HTR-8/SVneo (cell line): Measurements from ENCODE around the gene CDC5L.
"Not testable (repeated sequence)": the region's sequence is repeated elsewhere in the genome, so short reads cannot be mapped to it uniquely, and the experiment has no call there.

Source experiments
- DNase-seq: peaks from one replicate; pipeline ENCODE4 v3.0.0; 2011; ENCODE audit warnings: low spot score, mixed read lengths; ENCODE audit not compliant: insufficient read length
- FAIRE-seq: peaks from 2 replicates; lab custom pipeline; 2011; peaks lifted over from hg19 to GRCh38; lab: Jason Lieb, UNC

Gene CDC5L

GRCh38 chr6:44446626-44447300 lies 59.3 kb downstream of the CDC5L start:
- no peak for DNase-seq

GRCh38 chr6:44449181-44449580 lies 61.7 kb downstream of the CDC5L start:
- not testable (repeated sequence) for FAIRE-seq, DNase-seq

More at GRCh38 chr6:44446626-44447300, 59.3 kb downstream of the CDC5L start:
- FAIRE-seq: no peak

GRCh38 chr6:44451803-44452695 lies 64.5 kb downstream of the CDC5L start:
- DNase-seq (no peak), FAIRE-seq (no peak)

- peak; percentile 81 for FAIRE-seq
- no peak for DNase-seq
These were observed 65.2 kb downstream of the CDC5L start for GRCh38 chr6:44452725-44453124.

GRCh38 chr6:44453146-44453545 lies 65.6 kb downstream of the CDC5L start:
- FAIRE-seq (no peak), DNase-seq (no peak)

GRCh38 chr6:44454198-44454597 lies 66.7 kb downstream of the CDC5L start:
- DNase-seq: no peak
- FAIRE-seq: peak; percentile 60

- FAIRE-seq: peak; percentile 20
These were observed 68.8 kb downstream of the CDC5L start for GRCh38 chr6:44456070-44456965.

GRCh38 chr6:44456966-44457292 lies 69.4 kb downstream of the CDC5L start:
- FAIRE-seq (no peak), DNase-seq (no peak)

More at GRCh38 chr6:44456070-44456965, 68.8 kb downstream of the CDC5L start:
- DNase-seq: peak; percentile 77

GRCh38 chr6:44457596-44457995 lies 70.1 kb downstream of the CDC5L start:
- no peak for DNase-seq

GRCh38 chr6:44458551-44458950 lies 71.0 kb downstream of the CDC5L start:
- DNase-seq (no peak), FAIRE-seq (no peak)

More at GRCh38 chr6:44457596-44457995, 70.1 kb downstream of the CDC5L start:
- no peak for FAIRE-seq

GRCh38 chr6:44462335-44462734 lies 74.8 kb downstream of the CDC5L start:
- FAIRE-seq (no peak), DNase-seq (no peak)

GRCh38 chr6:44462797-44463727 lies 75.6 kb downstream of the CDC5L start:
- FAIRE-seq: no peak
- DNase-seq: no peak

GRCh38 chr6:44463728-44464450 lies 76.4 kb downstream of the CDC5L start:
- DNase-seq (no peak), FAIRE-seq (no peak)

GRCh38 chr6:44464527-44465310 lies 77.2 kb downstream of the CDC5L start:
- DNase-seq (peak; percentile 80), FAIRE-seq (peak; percentile 67)

- FAIRE-seq: no peak
- no peak for DNase-seq
These were observed 79.4 kb downstream of the CDC5L start for GRCh38 chr6:44466955-44467354.

GRCh38 chr6:44468835-44469234 lies 81.3 kb downstream of the CDC5L start:
- FAIRE-seq: no peak
- DNase-seq: no peak

GRCh38 chr6:44470115-44470464 lies 82.6 kb downstream of the CDC5L start:
- DNase-seq (no peak), FAIRE-seq (no peak)

- no peak for DNase-seq
- FAIRE-seq: no peak
These were observed 83.2 kb downstream of the CDC5L start for GRCh38 chr6:44470746-44471145.
